Stimulated activated CD8-positive, alpha-beta memory T cell treated with anti-CD3 and anti-CD28 coated beads, Interleukin-12 subunit alpha, Interleukin-12 subunit beta, amount 100 ng/mL, for 1 hour (primary cell): ENCODE results near the gene ITIH5.
"Not testable (repeated sequence)": the region's sequence is repeated elsewhere in the genome, so short reads cannot be mapped to it uniquely, and the experiment has no call there.

Experiments
- DNase-seq: peaks from one replicate; pipeline ENCODE4 v3.0.0-alpha.2; 2020; ENCODE audit warnings: low read depth

Gene ITIH5

DNA sequence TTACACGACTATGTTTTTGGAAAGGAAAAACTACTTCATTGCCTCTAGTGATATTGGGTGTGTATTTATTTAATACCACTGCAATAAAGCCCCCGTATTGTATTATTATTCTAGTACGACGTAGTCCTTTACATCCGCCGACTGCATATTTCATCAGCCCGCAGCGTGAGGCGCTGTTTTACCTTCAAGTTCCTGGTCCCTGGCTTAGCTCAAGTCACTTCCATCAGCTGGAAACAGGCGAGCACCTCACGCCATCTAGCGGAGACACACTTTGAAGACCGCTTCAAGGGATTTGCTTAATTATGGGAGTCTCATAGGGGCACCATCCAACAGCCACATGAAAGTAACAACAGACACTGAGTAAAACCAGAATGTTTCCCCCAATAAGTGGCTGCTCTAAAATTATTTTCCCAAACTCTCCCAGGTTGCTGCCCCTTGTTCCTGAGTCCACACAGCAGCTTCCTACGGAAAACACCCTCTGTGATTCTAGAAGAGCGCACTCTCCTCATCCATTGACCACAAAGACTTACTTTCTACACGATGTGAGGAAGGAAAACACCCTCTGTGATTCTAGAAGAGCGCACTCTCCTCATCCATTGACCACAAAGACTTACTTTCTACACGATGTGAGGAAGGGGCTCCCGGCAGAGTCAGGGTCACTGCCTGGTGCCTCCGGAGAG lies 20.6 kb upstream of the ITIH5 start:
- peak; percentile 56 for DNase-seq

DNA sequence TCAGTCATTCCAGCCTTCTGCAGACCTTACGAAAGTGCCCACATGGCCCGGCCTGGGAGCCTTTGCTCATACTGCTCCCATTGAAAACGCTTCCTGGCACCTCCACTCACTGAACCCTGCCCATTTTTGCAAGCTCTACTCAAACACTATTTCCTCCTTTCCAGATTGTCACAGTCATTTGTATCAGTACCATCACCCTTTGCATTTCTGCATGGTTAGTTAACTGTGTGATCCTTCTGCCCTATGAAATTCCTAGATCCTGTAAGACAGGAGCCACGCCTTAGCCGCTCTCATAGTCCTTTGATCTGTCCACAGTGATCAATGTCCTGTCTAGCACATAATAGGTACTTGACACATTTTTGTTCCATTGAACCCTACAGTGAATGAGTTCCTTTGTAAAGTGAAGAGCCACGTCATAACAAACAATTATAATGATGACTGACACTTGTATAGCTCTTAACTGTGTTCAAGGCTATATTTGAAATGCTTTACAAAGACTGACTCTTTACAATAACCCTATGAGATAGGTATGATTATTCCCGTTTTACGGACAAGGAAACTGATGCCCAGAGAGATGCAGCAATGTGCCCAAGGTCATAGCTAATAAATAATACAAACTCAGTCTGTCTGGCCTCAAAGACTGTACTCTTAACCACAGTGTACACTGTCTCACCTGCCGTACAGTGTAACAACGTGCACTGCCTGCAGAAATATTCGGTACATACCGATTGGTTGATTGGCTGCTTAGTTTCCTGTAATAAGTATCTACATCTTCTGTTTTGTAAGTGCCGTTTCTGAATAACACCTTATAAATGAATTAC lies 19.8 kb upstream of the ITIH5 start:
- DNase-seq, result no peak

DNA sequence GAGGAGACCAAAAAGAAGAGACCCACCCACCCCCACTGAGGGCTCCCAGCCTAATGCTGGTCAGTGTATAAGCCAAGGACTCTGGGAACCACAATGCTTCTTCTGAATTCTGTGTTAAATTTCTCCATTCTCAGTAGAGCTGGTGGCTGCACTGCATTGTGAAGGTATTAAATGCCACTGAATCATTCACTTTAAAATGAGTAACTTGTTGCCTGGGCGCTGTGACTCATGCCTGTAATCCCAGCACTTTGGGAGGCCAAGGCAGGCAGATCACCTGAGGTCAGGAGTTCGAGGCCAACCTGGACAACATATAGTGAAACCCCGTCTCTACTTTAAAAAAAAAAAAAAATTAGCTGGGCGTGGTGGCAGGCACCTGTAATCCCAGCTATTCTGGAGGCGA lies 13.3 kb upstream of the ITIH5 start:
- not testable (repeated sequence) for DNase-seq

DNA sequence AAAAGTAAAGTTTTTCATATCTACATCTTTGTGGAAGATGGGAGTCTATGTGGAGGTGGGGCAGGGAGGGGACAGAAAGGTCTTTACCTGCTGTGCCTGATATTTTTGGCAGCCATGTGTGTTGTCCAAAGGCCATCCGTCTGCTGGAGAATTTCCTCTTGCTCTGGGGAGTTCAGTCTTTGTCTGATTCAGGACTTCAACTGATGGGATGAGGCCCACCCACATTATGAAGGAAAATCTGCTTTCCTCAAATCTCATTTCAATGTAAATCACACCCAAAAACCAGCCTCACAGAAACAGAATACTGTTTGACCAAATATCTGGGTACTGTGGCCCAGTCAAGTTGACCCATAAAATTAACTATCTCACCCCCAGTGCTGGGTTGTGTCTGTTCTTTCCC lies 12.5 kb upstream of the ITIH5 start:
- DNase-seq, result no peak

DNA sequence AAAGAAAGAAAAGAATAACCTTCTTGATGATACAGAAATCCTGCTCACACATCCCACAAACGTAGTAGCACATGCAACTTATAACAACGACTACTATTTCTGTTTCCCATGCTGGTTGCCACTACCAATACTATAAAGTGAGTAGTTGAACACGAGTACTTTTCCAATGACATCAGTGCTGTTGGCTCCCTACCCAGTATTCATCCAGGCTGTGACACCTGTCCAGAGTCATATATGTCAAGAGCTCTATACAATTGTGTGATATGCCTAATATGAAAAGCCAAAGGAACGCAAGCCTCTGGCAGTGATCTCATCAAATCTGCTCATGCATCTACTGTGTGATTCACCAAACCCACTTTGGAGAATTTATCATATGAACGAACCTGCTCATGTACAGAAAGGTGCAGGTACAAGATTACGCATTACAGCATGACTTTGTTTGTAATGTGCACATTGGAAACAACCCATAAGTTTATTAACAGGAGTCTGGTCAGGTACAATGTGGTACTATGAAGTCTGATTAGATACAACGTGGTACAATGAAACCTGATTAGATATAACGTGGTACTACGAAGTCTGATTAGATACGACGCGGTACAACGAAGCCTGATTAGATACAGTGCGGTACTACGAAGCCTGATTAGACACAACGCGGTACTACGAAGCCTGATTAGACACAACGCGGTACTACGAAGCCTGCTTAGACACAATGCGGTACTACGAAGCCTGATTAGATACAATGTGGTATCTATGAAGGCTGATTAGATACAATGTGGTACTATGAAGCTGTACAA lies 5.8 kb upstream of the ITIH5 start:
- DNase-seq, result no peak

DNA sequence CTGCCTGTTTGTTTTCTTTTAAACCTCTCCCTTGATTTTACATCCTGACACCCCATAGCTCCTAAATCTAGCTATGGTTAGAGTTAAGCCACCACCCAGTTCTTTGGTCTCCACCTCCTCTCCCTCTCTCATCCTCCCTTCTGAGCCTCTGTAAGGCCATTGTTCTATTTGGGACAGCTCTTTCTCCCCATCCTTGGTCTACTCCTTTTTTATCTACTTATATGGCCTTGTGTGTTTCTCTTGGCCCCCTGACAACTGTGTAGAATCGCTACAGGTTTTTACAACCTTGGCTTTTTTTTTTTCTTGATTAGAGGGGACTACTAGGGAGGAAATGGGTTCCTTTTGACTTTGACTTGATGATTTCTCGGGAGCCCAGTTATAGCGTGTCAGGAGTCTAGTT lies 3.4 kb upstream of the ITIH5 start:
- no peak for DNase-seq

DNA sequence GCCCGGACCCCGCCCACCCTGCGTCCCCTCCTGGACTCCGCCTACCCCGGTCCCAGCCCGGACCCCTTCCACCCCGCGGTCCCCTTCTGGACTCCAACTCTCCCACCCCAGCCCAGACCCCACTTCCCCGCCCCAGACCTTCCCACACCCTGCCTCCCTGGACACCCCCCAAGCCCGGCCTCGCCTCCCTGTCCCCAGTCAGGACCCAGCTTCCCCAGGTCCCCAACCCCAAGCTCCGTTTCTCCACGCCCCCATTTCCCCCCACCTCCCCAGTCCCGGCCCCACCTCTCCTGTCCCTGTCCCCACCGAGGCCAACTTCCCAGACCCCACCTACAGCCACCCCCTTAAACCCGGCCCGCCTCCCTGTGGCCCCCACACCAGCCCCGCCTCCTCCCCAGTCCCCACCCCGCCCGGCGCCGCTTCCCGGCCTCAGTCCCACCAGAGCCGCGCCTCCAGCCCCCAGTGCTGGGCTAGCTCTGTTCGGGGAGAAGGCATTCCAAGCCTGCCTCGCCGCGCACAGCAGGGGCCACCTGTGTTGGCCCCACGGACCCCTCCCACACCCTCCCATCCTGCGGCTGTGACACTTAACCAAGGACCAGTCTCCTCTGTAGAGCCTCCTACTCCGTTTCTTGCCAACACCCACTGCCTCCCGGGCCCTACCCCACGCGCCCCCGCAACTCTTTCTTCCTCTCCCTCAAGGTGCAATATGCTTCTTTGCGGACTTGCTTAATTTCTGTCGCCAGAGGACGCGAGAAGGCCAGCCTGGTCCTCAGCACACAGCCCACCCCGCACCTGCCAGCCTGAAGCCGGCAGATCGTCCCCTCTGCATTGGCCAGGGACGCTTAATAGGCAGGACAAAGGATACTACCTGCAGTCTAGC lies 736 bp upstream of the ITIH5 start:
- DNase-seq, result no peak

DNA sequence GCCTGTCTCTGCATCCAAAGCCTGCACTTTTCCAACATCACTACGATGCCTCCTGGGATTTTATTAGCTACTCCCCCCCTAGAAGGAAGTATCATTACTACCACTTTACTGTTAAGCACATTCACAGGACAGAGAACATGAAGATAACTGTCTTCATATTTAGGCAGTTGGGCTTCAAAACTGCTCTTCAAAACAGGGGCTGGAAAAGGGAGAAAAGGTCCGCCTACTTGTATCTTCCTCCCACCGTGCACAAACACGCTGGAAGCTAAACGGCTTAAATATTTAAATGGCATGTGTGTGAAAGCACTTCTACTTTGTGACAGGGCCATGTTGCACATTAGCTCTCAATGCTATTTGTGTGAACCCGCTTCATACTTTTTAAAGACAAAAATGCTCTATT lies 999 bp downstream of the ITIH5 start:
- DNase-seq, result no peak

DNA sequence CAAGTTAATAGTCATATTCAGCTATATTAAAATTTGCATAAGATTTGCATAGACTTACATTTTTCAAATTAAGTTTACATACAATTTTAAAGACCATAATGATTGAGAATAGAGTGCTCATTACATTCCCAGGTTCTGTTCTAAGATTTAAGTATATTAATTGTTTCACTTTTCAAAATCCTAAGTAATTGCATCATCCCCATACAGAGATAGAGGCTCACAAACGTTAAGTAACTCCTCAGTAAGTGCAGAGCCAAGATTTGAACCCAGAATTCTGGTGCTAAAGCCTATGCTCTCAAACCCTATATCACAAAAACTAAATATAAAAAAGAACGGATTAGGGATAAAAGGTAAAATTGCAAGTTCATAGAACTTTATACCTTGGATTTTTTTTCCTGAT lies 2.1 kb downstream of the ITIH5 start:
- no peak for DNase-seq

DNA sequence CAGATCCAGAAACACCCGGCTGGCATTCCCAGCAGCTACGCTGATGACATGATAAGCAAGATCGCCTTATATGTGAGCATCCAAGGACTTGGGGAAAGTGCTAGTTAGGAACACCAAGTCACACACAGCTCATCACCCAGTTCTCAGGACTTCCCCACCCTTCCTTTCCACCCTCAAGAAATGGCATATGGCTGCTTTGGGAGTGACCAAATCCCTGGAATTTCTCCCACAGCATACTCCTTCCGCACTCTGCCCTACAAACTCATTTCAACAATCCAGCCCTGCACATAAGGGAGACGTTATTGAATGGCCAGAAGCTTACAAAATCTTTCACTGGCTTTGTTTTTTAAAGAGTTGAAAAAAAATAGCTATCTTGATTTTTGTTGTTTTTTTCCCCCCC lies 4.2 kb downstream of the ITIH5 start:
- no peak for DNase-seq

DNA sequence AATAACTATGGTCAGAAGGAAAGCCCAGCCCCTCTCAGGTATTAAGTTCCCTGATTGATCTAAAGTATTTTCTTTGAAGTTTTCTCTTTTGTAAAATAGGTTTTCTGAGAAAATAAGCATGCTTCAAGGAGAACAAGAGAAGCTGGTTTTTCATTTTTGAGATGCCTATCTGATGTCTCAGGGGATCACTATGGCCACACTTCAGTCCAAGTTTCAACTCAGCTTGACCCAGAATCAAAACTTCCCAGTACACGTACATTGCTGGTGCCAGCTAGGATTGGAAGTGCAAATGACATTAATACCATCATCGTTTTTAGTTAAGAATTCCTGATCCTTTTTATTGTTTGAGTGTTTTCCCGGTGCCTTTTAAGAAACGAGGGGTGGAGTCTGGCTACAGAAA lies 7.2 kb downstream of the ITIH5 start:
- DNase-seq, result no peak

DNA sequence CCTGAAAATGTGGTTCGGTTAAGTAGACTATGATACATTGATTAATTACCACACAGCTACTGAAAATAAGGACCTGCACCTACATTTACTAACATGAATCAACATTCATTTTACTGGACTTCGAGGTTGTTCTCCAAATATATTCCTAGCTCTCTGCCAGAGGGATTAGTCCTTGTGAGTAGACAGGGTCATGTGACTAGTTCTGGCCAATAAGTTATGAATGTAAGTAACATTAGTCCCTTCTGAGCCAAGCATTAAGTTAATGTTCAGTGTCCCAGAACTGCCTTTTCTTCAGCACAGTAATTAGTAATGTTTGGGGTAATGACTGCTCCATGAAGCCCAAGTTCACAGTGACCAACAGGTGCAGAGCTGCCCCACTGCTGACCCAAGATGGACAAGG lies 9.2 kb downstream of the ITIH5 start:
- no peak for DNase-seq

DNA sequence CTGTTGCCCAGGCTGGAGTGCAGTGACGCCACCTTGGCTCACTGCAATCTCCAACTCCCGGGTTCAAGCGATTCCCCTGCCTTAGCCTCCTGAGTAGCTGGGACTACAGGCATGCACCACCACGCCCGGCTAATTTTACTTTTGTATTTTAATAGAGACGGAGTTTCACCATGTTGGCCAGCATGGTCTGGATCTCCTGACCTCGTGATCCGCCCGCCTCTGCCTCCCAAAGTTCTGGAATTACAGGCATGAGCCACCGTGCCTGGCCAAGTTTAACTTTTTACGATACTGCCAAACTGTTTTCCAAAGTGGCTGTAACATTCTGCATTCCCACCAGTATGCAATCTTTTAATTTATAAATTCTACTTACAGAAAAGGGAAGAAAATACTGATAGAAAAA lies 9.7 kb downstream of the ITIH5 start:
- not testable (repeated sequence) for DNase-seq

DNA sequence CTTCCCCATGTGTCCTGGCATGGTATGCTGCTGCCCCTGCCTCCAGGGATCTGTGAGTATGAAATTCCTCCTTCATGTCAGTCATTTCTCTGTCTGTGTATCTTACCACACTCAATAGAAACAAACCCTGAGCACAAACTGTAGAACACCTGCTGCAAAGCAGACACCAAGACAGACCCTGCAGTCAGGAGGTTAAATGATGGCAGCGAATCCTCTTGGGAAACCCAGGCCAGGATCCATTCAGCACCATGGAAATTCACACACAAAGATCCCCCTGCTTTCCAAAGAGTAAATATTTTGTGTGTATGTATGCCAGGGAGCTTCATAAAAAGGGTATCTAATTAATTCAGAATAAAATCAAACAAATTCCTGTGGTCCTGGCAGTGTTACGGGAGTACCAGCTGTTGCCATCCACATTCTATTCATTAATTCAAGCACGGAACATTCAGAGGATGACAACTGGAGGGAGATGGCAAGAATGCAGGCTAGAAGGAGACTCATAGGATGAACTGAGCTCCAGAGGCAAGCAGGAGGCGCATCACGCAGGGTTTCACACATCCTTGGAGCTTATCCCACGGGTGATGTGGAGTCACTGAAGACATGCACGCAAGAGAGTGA lies 14.8 kb downstream of the ITIH5 start:
- DNase-seq, result no peak

DNA sequence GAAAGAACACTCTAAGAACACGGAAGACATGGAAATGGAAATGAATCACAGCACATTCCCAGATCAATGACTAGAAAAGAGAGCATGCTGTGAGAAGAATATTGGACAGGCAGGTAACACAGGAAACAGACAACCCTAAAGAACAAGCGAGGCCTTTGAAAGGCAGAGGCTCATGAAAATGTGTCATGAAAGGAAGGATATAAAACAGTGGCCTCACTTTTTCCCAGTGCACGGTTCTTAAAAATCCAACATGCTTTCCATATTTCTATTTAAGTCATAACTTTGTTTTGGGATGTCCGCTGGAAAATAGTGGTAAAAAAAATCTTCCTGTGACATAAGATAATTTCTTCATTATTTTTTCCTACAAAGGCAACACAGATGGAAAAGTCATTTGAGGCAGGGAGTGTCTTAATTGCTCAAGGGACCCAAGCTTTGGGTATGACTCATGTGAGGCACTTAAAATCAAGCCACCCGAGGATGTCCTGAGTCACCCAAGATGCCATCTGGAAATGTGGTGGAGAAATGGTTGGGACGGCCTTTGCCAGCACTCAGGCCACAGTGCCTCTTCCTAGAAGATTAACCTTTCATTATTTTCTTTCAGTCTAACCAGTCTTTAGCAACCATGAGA lies 17.0 kb downstream of the ITIH5 start:
- no peak for DNase-seq

DNA sequence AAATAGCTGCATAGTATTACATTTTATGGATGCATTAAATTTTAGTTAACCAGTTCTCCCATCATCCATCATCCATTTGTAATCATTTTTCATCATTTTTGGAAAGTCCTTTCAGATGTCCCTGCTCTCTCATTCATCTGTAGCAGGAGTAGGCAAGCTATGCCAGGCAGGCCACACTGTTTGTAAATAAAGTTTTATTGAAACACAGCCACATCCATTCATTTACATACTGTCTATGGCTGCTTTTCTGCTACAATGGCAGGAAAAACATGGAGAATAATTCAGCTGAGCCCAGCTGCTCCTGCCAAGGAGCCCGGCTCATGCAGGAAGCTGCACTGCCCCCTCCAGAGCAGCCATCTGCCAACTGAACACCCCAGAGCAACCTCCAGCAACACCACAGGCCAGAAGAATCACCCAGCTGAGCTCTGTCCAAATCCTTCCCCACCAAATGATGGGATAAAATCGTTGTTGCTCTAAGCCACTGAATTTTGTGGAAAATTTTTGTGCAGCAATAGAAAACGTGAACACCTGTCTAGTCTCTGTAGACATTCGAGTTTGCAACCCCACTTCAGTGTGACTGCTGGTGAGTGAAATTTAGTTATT lies 19.6 kb downstream of the ITIH5 start:
- no peak for DNase-seq

DNA sequence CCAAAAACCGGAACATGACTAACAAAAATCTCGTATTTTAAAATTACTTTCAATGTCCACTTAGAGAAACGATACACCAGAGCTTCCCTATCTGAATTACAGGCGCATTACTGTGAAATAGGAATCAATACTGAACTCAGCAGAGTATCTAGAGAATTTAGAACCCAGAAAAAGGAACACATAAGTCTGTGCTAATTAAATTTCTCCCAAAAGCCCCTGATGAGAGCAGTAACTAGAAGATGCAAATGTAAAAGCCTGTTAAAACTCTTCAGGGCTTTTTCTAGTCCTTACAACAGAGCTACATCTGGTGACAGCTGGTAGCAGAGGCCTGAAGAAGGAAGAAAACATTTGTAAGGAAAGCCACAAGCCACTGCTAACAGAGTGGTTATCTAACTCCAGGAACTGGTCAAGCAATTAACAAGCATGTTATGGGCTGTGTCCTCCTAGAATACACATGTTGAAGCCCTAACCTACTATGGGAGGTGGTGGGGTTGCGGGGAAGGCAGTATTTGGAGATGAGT lies 24.2 kb downstream of the ITIH5 start:
- DNase-seq, result no peak

DNA sequence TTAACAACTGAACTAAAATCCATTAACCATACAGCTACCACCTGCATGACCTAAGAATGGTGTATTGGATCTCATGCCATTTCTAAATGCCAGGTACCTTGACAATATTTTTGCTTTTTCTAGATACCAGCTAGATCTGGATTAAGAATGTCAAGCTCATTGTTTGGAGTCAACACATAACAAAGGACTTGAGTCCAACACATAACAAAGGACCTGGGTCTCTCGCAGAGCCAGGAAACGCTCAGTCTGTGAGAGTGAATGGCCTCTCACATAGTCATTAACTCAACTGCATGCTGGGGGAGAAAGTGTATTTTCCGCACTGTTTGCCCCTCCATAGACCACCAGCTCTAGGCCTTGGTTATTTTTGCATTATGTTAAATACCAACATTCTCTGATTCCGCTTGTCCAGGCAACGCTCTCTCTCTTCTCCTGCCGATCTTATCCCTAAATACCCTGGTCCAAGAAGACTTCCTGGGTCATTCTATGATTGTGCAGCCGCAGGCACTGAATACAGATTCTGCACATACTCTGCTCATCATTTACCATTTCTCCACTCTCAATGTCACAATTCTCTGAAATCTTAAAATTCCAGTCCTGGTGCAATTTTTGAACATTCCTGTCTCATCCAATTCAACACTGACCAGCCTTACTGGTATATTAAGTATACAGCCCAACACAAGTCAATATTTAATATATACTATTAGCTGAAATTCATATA lies 31.2 kb downstream of the ITIH5 start:
- no peak for DNase-seq

DNA sequence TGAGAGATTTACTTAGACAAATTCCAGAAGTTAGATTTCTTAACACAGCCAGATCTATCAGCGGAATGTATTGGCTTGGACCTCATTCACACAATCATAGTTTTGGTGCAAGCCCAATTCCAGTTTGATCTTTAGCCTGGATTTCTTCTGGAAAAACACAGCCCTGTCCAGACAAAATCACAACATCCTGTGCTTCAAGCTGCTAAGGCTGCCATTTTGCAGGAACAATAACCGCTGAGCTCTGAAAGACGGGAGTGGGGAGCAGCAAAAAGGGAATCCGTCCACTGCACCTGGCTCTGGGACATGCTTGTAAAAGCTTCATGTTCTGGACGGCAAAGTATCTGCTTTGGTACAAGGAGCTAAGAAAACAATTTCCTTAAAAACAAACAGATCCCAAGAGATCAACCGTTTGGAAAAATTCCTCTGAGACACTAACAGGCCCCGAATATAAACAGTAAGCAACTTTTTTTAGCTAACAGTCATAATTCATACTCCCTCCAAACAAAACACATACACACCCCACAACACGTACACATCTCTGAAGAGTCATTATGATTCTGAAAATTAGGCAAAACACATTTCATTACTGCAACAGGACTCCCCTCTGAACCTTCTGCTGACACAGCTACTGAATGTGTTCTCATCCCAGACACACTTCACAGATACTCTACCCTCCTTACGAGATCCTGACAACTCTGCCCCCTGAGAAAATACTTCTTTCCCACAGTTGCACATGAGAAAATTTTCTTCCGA lies 32.4 kb downstream of the ITIH5 start:
- no peak for DNase-seq
